Measurements from ENCODE around the gene ADGRG6.

Gene ADGRG6

GRCh38 chr6:142322066-142322465 lies 20.3 kb downstream of the ADGRG6 start:
- TF ChIP-seq SIN3A (IDR thresholded peaks at IDR 0.05; ENCODE audit: borderline replicate concordance, insufficient read depth, low read length): no peak
- TF ChIP-seq TAF1 (IDR thresholded peaks at IDR 0.05; ENCODE audit: borderline replicate concordance, insufficient read depth, low read length): no peak
- no peak for TF ChIP-seq FOXP2 (optimal IDR thresholded peaks at IDR 0.05; ENCODE audit: borderline replicate concordance, extremely low read depth, extremely low read length, insufficient read depth)
- no peak for TF ChIP-seq REST (IDR thresholded peaks at IDR 0.05; ENCODE audit: insufficient read depth in 1 of 2, low read depth in 2 of 2, low read length in 2 of 2)
- no peak for TF ChIP-seq POLR2AphosphoS5 (IDR thresholded peaks at IDR 0.05; ENCODE audit: low read depth, low read length)

- TF ChIP-seq FOXP2 (optimal IDR thresholded peaks at IDR 0.05; ENCODE audit: borderline replicate concordance, extremely low read depth, extremely low read length, insufficient read depth) (no peak), SIN3A (IDR thresholded peaks at IDR 0.05; ENCODE audit: borderline replicate concordance, insufficient read depth, low read length) (no peak), TAF1 (IDR thresholded peaks at IDR 0.05; ENCODE audit: borderline replicate concordance, insufficient read depth, low read length) (no peak), REST (IDR thresholded peaks at IDR 0.05; ENCODE audit: insufficient read depth in 1 of 2, low read depth in 2 of 2, low read length in 2 of 2) (no peak), POLR2AphosphoS5 (IDR thresholded peaks at IDR 0.05; ENCODE audit: low read depth, low read length) (no peak)
Observed at GRCh38 chr6:142322504-142323198, 20.8 kb downstream of the ADGRG6 start.

- no peak for TF ChIP-seq POLR2AphosphoS5 (IDR thresholded peaks at IDR 0.05; ENCODE audit: low read depth, low read length)
- TF ChIP-seq SIN3A (IDR thresholded peaks at IDR 0.05; ENCODE audit: borderline replicate concordance, insufficient read depth, low read length): no peak
- no peak for TF ChIP-seq TAF1 (IDR thresholded peaks at IDR 0.05; ENCODE audit: borderline replicate concordance, insufficient read depth, low read length)
- no peak for TF ChIP-seq REST (IDR thresholded peaks at IDR 0.05; ENCODE audit: insufficient read depth in 1 of 2, low read depth in 2 of 2, low read length in 2 of 2)
- TF ChIP-seq FOXP2 (optimal IDR thresholded peaks at IDR 0.05; ENCODE audit: borderline replicate concordance, extremely low read depth, extremely low read length, insufficient read depth): no peak
Observed at GRCh38 chr6:142323377-142323776, 21.6 kb downstream of the ADGRG6 start.

- TF ChIP-seq POLR2AphosphoS5 (IDR thresholded peaks at IDR 0.05; ENCODE audit: low read depth, low read length) (no peak), SIN3A (IDR thresholded peaks at IDR 0.05; ENCODE audit: borderline replicate concordance, insufficient read depth, low read length) (no peak), FOXP2 (optimal IDR thresholded peaks at IDR 0.05; ENCODE audit: borderline replicate concordance, extremely low read depth, extremely low read length, insufficient read depth) (no peak), REST (IDR thresholded peaks at IDR 0.05; ENCODE audit: insufficient read depth in 1 of 2, low read depth in 2 of 2, low read length in 2 of 2) (no peak), TAF1 (IDR thresholded peaks at IDR 0.05; ENCODE audit: borderline replicate concordance, insufficient read depth, low read length) (no peak)
Observed at GRCh38 chr6:142324111-142324510, 22.3 kb downstream of the ADGRG6 start.
